Mucosa of rectum (tissue), 2 donors: Measurements from ENCODE around the gene ANKRD33B.

Source experiments
- H3K27ac ChIP-seq, 2 donors: one replicate each; pipeline ENCODE4 v1.7.0; 2013; ENCODE audit warnings: inconsistent platforms in 2 of 2, low read depth in 2 of 2, low read length in 2 of 2
- H3K27me3 ChIP-seq, 2 donors: one replicate each; pipeline ENCODE4 v1.7.0; 2013; ENCODE audit warnings: low read length in 2 of 2; ENCODE audit not compliant: control insufficient read depth in 2 of 2, insufficient read depth in 2 of 2
- H3K36me3 ChIP-seq, 2 donors: one replicate each; pipeline ENCODE4 v1.7.0; 2013; ENCODE audit warnings: low read length in 2 of 2; ENCODE audit not compliant: control insufficient read depth in 2 of 2, insufficient read depth in 2 of 2
- H3K4me1 ChIP-seq, 2 donors: one replicate each; pipeline ENCODE4 v1.7.0; 2013; ENCODE audit warnings: low read length in 2 of 2, mild to moderate bottlenecking in 1 of 2; ENCODE audit not compliant: control insufficient read depth in 2 of 2, insufficient read depth in 2 of 2
- H3K4me3 ChIP-seq, 2 donors: one replicate each; pipeline ENCODE4 v1.7.0; 2013; ENCODE audit warnings: low read length in 2 of 2
- H3K9ac ChIP-seq, 2 donors: one replicate each; pipeline ENCODE4 v1.7.0; 2013; ENCODE audit warnings: low read length in 2 of 2, low read depth in 1 of 2, mild to moderate bottlenecking in 1 of 2
- H3K9me3 ChIP-seq, 2 donors: one replicate each; pipeline ENCODE4 v1.7.0; 2013; ENCODE audit warnings: low read length in 2 of 2; ENCODE audit not compliant: control insufficient read depth in 2 of 2
- donor health status: healthy.
- donor health status: Normal muscosa, but diverticular disease.

Gene ANKRD33B

GRCh38 chr5:10690460-10691440, 126.9 kb downstream of the ANKRD33B start:
- no peak overlapping the region for H3K4me3 ChIP-seq
- no peak overlapping the region for H3K27ac ChIP-seq
- H3K27me3 ChIP-seq = no peaks in the 10 kb centered on the region
- H3K36me3 ChIP-seq = peaks cover 0 to 9% of the 10 kb centered on the region in 2 donors
- H3K9ac ChIP-seq = no peak overlapping the region
- H3K4me1 ChIP-seq = no peaks in the 10 kb centered on the region
- H3K9me3 ChIP-seq = no peaks in the 10 kb centered on the region

DNA sequence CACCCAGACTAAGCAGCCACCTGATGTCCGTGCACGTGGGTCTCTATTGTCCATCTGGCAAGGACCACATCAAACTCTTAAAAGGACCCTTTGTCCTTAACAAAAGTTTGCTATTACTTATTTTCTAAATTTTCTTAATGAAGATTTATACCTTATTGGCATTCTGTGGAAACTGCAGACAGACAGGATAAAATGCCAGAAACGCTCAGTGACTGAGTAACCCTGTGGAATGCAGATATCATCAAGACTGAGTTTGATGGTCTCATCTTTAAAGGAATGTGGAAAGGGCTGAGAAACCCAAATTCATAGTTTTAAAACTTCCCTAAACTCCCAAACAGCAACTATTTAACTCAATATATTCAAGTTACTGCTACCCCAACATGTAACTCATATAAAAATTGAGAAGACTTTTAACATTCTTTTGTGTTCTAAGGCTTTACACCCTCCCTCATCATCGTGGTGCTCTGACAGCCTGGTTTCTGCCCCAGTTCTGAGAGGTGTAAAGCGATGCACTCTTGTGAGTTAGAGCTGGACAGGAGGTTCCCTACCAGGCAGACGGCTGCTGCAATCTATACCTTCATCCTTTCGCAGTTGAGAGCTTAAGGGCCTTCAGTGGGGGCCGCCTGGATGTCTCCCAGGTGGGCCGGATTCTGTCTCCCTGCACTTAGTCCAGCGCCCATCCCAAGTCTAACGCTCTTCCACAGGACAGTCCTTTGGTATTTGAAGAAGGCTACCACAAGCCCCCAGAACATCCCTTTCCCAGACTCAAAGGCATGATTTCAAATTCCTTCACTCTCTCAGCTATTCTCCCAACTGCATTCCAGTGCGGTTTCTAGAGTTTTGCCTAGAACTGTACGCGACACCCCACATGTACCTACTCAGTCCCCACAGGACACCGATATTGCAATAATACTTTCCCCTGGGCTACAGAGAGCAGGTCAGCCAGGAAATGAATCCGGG, 128.2 kb downstream of the ANKRD33B start:
- Histone ChIP-seq H3K9me3 (no peaks in the 10 kb centered on the region), H3K36me3 (peaks cover 0 to 9% of the 10 kb centered on the region in 2 donors), H3K27me3 (no peaks in the 10 kb centered on the region), H3K4me1 (no peaks in the 10 kb centered on the region), H3K27ac (no peak overlapping the region), H3K9ac (no peak overlapping the region), H3K4me3 (no peak overlapping the region)

DNA sequence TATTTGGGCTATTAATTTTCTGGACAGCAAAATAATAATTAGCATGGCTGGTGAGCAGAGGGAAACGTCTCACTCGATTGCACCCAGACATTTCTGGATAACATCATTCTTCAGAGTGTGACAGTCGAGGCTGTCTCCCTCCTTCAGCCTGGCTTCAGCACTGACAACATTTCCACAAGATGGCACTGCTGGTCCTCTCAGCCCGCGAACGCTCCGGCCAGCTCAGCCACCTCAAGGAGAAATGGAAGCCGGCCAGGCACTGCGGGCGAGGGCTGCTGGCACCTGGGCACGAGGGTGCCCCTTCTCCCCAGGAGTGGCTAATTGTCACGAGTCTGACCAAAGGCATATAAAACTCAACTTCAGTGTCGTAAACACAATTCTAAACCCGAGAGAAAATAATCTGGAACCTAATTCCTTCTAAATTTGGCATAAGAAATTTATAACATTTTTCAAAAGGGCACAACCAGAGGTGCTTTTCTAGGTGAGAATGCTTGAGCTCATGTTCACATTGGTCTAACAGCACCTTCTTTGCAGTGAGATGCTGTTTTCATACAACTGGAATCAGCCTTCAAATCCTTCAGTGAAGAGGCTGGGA, 131.3 kb downstream of the ANKRD33B start:
- Histone ChIP-seq H3K36me3 (peaks cover 0 to 4% of the 10 kb centered on the region in 2 donors), H3K9me3 (no peaks in the 10 kb centered on the region), H3K4me3 (no peak overlapping the region), H3K27me3 (no peaks in the 10 kb centered on the region), H3K27ac (no peak overlapping the region), H3K9ac (no peak overlapping the region), H3K4me1 (no peaks in the 10 kb centered on the region)

DNA sequence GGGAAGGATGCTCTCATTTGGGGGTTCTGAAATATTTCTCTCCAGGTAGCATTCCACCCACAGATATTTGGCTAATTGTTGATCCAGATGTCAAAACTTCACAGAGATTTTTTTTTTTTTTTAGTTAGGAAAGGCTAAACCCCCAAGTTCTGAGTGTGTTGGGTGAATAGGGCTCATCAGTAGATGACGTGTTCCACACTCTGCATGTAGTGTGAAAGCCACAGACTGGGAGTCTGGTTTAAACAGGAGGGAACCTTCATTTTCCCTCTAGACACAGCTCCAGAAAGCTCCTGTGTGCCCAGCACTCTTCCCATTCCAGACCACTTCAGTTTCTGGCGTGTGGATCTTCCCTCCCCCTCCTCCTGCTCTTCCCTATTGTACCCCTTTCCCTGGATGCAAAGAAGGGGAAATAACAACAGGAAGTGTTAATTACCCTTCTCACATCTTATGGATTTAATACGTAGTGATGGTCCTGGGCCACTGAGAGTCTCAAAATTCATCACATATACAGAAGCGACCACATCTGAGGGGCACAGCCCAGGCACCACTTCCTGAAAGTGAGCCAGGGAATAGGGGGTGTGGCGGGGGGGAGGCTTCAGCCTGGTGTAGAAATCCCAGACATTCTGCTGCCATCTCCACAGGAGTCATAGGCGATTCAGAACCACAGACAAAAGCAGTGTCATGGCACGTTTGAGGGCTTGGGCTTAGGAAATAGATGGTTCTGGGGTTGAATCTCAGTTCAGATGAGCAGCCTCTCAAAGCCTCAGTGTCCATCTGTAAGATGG, 132.1 kb downstream of the ANKRD33B start:
- H3K4me3 ChIP-seq = no peak overlapping the region
- no peak overlapping the region for H3K9ac ChIP-seq
- peaks cover 0 to 4% of the 10 kb centered on the region in 2 donors for H3K36me3 ChIP-seq
- H3K27ac ChIP-seq = no peak overlapping the region
- no peaks in the 10 kb centered on the region for H3K27me3 ChIP-seq
- no peaks in the 10 kb centered on the region for H3K9me3 ChIP-seq
- H3K4me1 ChIP-seq = no peaks in the 10 kb centered on the region

DNA sequence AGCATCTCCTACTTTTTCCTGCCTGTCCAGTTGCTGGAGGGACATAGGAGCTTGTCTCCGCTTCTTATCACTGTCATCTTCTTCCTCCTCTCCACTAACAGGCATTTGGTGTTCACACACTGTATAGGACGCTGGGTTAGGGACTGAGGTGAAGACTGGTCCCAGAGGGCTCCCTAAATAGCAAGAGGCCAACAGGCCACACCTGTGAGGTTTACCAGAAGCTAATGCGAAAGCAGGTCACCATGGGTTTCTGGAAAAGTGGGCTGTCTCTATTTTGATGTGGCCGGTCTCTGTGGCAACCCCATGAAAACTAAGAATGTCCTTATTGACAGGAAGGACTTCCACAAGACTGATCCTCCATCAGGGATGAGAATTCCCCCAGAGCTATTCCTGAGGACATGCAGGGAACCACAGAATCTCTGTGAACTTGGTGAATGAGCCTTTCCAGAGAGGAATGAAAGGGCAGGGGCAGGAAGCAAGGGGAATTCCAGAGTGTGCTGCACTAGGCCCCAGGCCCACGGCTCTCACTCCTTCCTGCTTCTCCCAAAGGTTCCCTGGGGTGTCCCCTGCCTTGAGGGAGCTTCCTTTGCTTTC, 135.5 kb downstream of the ANKRD33B start:
- H3K4me1 ChIP-seq = peaks cover 6 to 11% of the 10 kb centered on the region in 2 donors
- peak overlapping the region; percentile 7 to 61 for H3K27ac ChIP-seq
- H3K36me3 ChIP-seq = no peaks in the 10 kb centered on the region
- H3K4me3 ChIP-seq = no peak overlapping the region
- no peaks in the 10 kb centered on the region for H3K9me3 ChIP-seq
- H3K9ac ChIP-seq = no peak overlapping the region
- H3K27me3 ChIP-seq = no peaks in the 10 kb centered on the region

DNA sequence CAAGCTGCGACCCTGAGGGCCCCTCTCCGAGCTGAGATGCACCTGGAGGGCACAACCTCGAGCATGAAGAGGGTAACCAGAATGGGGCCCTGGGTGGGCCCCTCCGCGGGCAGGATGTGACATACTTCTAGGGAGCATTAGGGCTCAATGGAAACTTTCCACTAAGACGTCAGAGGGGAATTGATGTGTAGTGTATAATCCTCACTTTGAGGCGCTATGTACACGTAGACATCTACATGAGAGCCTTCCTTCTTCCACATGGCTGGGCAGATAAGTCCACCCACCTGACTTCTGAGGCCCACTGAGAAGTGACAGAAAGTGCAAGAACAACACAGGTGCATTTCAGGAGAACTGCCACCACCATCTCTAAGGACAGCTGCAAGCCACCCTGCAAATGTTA, 136.1 kb downstream of the ANKRD33B start:
- H3K36me3 ChIP-seq = no peaks in the 10 kb centered on the region
- H3K9ac ChIP-seq = no peak overlapping the region
- H3K4me3 ChIP-seq = no peak overlapping the region
- no peaks in the 10 kb centered on the region for H3K27me3 ChIP-seq
- H3K9me3 ChIP-seq = no peaks in the 10 kb centered on the region
- H3K4me1 ChIP-seq = peaks cover 6 to 15% of the 10 kb centered on the region in 2 donors
- H3K27ac ChIP-seq = peak overlapping the region; percentile 7 to 61

DNA sequence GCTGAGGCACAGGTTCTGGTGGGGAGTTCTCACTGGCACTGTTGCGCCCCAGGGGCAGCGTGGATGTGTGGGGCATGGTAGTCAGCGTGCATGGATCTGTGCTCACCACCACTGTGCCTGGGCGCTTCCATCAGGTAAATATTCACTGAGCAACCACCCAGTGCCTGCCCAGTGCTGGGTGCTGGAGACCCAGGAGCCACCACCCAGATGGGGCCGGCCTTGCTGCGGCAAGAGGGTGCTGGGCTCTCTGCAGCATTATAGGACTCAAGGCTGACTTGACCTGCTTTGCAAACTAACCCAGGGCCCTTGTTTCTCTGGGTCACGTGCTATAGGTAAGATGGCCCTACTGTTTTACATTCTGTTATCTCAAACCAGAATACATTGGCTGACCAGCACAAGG, 136.6 kb downstream of the ANKRD33B start:
- H3K9me3 ChIP-seq = no peaks in the 10 kb centered on the region
- no peaks in the 10 kb centered on the region for H3K27me3 ChIP-seq
- no peak overlapping the region for H3K4me3 ChIP-seq
- H3K27ac ChIP-seq = peak overlapping the region in 1 of 2 donors; percentile 48
- peaks cover 6 to 15% of the 10 kb centered on the region in 2 donors for H3K4me1 ChIP-seq
- no peak overlapping the region for H3K9ac ChIP-seq
- no peaks in the 10 kb centered on the region for H3K36me3 ChIP-seq

GRCh38 chr5:10701567-10702039, 137.7 kb downstream of the ANKRD33B start:
- peaks cover 6 to 15% of the 10 kb centered on the region in 2 donors for H3K4me1 ChIP-seq

More at GRCh38 chr5:10701567-10702039, 137.7 kb downstream of the ANKRD33B start:
- Histone ChIP-seq H3K27ac (no peak overlapping the region), H3K36me3 (no peaks in the 10 kb centered on the region), H3K4me3 (no peak overlapping the region), H3K9me3 (no peaks in the 10 kb centered on the region), H3K27me3 (no peaks in the 10 kb centered on the region), H3K9ac (no peak overlapping the region)
